Smooth muscle cell of the brain vasculature (primary cell): ENCODE results near the gene SUN1.
"Not testable (repeated sequence)": the region's sequence is repeated elsewhere in the genome, so short reads cannot be mapped to it uniquely, and the experiment has no call there.

Source experiments
- DNase-seq: peaks from one replicate; pipeline ENCODE4 v3.0.0-alpha.2; 2012; ENCODE audit warnings: low read depth, low spot score

Gene SUN1

GRCh38 chr7:854118-854775 lies 22.0 kb downstream of the SUN1 start:
- DNase-seq = no peak

DNA sequence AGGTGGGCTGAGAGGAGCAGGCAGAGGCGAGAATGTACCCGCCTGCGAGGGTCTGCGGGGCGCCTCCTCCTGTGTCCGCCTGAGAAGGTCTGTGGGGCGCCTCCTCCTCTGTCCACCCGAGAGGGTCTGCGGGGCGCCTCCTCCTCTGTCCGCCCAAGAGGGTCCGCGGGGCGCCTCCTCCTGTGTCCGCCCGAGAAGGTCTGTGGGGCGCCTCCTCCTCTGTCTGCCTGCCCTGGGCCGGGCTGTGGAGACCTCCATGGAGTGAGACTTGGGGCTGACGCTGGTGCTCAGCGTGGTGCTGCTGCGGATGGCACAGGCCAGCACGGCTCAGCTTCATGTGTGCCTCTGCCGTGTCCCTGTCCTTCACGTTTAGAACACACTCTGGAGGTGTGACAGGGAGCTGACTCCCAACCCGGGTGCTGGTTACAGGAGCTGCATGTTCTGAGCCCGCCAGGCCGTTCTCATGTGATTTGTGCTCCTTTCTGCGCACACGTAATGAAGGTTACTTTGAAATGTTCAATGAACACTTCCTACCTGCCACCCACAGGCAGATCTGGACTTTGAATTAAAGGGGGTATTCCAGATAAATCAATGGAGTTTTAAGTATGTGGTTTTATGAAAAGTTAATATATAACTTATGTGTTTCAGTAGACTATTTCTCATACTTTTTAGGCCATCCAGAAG lies 23.6 kb downstream of the SUN1 start:
- DNase-seq = no peak

DNA sequence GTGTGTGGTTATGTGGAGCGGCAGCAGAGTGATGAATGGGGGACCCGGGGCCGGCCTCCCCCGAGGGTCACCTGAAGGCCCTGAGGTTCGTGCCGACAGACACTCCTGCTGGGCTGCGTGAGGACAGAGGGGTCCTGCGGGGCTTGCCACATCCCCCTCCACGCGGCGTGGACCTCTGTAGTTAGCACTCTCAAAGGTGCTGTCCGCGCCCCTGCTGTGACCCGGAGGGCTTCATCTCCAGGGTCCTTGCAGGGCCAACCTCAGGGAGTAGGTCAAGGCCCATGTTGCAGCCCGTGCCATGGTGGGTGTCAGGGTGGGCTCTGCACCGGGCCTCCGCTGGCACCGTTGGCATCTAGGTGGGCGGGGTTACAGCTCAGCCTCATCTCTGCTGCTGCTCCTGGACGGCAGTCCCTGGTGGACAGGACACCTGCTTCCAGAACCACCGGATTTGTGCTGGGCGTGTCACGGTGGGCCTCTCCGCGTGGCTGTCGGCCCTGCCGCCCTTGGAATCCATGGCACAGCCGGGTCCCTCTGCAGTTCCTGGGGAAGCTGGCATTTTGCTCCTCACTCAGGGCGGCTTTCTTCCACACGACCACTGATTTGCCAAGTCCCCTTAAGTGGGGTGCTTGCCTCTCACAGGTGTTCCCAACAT lies 24.3 kb downstream of the SUN1 start:
- no peak for DNase-seq

GRCh38 chr7:857661-858060 lies 25.4 kb downstream of the SUN1 start:
- no peak for DNase-seq

GRCh38 chr7:859359-860030 lies 27.2 kb downstream of the SUN1 start:
- no peak for DNase-seq

DNA sequence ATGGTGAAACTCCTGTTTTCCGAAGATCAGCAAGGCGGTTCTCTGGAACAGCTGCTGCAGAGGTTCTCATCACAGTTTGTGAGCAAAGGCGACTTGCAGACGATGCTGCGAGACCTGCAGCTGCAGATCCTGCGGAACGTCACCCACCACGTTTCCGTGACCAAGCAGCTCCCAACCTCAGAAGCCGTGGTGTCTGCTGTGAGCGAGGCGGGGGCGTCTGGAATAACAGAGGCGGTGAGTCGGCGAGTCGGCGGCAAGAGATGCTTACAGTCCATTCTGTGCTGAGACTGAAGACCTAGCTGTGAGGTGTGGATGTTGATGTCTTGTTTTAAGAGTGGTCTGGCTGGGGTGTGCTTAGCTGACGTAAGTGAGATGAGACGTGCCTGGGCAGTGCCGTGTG lies 27.9 kb downstream of the SUN1 start:
- no peak for DNase-seq

DNA sequence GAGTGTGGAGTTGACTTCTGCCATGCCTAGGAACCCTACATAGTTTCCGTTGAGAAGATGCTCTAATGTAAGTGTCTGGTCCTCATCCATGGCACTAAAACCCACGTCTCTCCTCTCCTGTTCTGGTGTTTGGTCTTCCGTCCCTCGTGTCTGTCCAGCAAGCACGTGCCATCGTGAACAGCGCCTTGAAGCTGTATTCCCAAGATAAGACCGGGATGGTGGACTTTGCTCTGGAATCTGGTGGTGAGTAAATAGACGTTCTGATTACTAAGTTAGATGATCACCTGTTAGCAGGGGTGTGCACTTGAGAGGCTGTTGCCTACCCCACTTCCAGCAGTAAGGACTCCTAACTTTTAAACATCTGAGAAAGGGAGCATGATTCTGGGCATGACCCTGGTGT lies 28.9 kb downstream of the SUN1 start:
- DNase-seq = no peak

DNA sequence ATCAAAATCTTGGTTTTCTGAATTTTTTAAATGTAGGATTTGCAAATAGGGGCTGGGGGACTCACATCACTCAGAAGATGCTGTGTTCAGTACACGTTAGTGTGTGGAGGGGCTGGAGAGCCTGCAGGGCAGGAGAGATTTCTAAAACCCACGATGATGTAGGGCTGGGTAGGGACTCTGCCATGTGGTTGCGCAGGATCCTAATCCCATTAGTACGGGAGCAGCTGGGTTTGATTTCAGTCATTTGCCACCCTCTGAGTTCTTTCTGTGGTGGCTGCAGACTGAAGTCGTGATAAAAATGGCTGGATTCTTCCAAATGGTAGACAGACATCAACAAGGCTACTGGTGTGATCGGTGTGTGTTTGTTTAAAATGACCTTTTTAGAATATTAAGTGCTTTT lies 29.9 kb downstream of the SUN1 start:
- DNase-seq = no peak

DNA sequence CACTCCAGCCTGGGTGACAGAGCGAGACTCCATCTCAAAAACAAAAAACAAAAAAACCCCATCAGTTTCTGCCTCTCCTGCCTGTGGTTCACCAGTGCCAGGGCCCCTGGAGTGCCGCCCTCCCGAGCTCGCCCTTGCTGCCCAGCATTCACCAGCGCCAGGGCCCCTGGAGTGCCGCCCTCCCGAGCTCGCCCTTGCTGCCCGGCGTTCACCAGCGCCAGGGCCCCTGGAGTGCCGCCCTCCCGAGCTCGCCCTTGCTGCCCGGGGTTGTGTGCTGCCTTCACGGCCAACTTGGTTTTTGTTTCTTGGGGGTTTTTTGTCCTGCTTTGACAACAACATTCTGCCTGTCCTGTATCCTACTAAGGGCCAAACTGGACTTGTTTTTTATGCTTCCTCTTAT lies 30.8 kb downstream of the SUN1 start:
- DNase-seq = no peak

GRCh38 chr7:865921-866320 lies 33.6 kb downstream of the SUN1 start:
- DNase-seq = no peak

DNA sequence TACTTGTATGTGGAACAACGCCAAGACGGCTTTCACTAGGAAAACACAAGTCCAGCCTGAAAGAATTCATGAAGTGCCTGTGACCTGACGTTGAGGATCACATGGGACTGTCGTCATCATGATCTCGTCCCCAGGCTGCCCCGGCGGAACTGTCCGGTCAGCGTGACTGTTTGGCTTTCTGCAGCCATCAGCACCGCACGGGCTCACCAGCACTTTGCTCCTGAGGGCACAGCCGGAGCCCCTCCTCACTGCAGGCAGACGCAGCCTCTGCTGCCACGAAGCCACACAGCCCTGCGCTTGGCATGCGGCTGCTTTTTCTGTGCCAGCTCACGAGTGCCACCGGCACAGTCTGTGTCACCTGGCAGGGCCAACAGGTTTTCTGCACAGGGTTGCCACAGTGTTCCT lies 34.7 kb downstream of the SUN1 start:
- DNase-seq = no peak

GRCh38 chr7:867406-868188 lies 35.3 kb downstream of the SUN1 start:
- DNase-seq = no peak

- no peak for DNase-seq
These were observed 35.9 kb downstream of the SUN1 start for GRCh38 chr7:868189-868486.

- no peak for DNase-seq
These were observed 37.1 kb downstream of the SUN1 start for GRCh38 chr7:869348-869747.

GRCh38 chr7:871900-872537 lies 39.7 kb downstream of the SUN1 start:
- no peak for DNase-seq

DNA sequence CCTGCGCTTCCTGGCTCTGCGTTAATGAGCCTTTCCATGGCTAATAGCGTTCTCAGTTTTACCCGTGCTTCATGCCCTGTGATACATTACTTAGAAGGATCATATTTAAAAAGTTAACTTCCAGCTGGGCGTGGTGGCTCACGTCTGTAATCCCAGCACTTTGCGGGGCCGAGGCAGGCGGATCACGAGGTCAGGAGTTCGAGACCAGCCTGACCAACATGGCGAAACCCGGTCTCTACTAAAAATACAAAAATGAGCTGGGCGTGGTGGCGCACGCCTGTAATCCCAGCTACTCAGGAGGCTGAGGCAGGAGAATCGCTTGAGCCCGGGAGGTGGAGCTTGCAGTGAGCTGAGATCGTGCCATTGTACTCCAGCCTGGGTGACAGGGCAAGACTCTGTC lies 40.4 kb downstream of the SUN1 start:
- DNase-seq = not testable (repeated sequence)

DNA sequence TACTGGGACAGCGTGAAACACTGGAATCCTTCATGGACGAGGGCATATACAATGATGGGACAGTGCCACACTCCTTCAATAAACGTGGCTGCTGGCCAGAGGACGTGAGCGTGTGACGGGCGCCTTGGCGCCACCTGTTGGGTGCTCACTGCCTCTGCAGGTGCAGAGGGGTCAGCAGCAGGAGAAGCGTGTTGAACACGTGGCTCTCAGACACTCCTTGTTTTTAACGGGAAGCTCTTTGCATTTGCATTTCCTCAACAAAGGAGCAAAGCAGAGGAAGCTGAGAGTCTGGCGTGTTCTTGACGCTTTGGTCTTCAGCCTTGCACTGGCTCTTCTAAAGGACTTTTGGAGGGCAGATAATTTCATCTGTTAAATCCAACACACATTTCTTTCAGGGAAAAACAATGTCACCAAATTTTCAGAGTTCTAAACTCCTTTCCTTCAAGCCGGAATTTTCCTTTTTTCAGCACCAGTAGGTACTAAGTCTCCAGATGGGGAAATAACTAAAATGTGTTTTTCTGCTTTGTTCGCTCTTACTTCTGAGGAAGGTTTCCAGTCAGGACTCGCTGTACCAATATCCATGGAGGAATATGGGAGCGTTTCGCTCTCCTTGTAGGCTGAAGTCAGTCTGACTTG lies 41.2 kb downstream of the SUN1 start:
- DNase-seq = peak; percentile 53

DNA sequence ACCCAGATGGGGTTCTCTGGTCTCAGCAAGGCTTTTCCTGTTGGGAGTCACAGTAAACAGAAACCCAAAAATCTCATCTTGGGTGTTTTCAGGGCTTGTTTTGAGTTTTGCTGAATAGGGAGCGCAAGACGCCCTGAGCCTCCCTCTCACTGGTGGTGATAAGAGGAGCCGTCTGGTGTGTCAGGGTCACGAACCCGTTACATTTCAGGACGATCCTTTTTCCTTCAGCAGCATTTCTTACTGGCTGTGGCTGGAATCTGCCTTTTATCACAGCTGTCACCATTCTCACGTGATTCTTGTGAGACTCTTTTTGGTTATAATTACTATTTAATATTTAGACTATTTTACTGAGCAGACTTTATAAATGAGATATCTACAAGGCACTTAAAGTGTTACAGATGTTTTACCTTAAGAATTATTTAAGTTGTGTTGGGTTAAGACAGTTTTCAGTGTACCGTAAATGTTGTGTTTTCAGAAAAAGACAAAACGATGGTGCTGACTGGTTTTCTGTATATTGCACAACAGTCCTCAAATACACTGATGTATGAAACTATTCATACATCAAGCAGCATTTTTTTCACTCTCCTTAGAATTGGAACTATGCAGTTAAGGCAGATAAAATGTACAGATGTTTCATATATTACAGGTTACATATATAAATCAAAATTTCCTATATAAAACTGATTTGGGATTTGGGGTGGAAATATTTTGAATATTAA lies 41.9 kb downstream of the SUN1 start:
- no peak for DNase-seq

- no peak for DNase-seq
These were observed 42.8 kb downstream of the SUN1 start for GRCh38 chr7:875051-875450.

GRCh38 chr7:875476-876076 lies 43.3 kb downstream of the SUN1 start:
- DNase-seq = no peak
